HG03064 (cell line): ENCODE data around the gene EDC3.
"Not testable (repeated sequence)": the region's sequence is repeated elsewhere in the genome, so short reads cannot be mapped to it uniquely, and the experiment has no call there.

ENCODE experiments used
- ATAC-seq: cut with Tn5 transposase; IDR thresholded peaks from one replicate; pipeline ENCODE4 v1.9.1; 2021; ENCODE audit warnings: low read depth; ENCODE audit not compliant: unreplicated experiment

Gene EDC3

DNA sequence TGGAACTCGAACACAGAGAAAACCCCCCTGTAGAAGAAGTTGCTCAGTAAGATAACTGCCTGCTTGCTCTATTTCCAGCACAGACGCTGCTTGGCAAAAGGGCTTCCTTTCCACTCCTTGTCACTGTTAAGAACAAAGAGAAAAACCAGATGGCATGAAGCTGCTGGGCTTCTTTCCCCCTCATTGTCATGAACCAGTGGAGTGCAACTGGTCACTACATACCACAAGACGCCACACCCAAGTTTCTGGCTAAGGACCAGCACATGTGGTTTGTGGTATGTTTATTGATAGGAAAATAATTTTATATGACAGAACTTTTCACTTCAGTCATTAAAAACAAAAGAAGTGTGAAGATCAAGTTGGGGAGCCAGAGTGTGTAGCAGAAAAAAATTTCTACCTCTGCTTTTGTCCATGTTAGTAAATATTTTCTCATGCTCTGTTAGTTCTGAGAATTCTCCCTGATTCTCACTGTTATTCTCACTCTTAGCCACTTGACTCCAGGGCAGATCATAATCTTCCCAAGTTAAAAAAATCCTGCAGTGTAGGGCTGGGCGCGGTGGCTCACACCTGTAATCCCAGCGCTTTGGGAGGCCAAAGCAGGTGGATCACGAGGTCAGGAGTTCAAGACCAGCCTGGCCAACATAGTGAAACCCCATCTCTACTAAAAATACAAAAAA lies 42.3 kb downstream of the EDC3 start:
- ATAC-seq, result no peak

DNA sequence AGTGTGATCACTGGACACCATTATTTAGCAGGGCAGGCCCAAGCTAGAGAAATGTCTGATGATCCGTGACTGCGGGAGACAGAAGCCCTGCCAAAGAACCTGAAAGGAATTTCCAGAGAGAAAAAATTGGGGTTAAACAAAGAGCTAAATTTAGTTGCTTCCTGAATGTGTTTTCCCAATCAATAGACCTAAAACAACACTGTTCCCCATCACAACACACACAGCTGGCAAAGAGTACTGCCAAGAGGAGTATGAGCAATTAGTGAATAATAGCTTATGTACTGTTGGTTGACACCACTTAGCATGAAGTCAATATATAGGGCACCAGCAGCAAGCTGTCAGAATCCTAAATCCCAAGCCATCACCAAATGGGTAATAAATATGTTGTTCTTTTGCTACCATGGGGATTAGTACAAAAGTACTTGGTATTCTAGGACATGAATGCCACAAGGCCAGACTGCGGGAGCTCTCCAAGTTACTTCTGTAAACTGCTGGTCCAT lies 44.5 kb downstream of the EDC3 start:
- ATAC-seq, result no peak

DNA sequence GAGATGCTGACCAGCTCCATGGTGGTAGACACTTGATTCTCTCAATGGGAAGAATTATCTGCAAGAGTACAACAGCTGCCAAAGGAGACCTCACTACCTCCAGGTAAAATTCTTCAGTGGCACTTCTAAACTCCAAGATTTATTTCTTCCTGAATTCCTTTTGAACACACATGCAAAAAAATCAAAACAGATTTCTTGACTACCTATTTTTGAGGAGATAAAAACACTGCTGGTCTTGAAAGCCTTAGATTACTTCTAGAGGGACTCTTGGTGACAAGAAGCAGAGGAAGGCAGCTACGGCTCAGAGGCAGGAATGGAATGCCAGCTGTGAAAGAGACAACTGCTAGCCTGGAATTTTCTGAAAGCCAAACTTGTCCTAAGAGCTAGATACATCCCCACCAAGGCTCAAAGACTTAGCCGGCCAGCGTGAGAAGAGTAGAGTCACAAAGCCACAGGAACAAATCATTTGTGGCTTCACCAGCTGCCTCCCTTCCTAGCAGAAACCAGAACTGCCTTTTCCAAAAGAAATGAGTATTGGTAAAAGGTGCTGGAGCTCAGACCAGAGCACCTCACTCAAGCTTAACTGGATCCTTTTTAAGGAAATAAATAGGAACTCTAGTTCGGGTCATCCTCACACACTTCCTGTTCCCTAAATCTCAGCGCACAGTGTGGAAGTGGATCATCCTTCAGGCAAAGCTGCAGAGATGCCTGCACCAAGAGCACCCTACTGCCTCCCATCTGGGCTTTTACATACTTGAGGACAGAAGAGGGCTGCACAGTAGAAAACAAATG lies 47.6 kb downstream of the EDC3 start:
- no peak for ATAC-seq

DNA sequence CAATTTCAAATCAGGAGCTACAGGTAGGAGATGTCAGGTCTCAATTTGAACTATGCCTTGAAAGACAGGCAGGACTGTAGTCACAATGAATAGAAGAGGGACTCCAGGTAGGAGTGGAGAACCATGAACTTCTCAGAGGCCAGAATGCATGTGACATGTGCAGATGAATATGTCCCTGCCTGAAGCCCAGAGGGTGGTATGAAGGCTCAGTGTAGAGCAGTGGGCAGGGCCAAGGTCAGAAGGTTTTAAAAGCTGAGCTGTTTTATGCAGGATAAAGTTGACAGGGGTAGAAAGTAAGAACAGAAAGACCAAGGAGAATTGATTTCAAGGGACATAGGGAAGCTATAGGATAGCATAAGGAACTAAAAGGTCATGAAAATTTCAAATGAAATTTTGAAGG lies 49.3 kb downstream of the EDC3 start:
- ATAC-seq, result no peak

DNA sequence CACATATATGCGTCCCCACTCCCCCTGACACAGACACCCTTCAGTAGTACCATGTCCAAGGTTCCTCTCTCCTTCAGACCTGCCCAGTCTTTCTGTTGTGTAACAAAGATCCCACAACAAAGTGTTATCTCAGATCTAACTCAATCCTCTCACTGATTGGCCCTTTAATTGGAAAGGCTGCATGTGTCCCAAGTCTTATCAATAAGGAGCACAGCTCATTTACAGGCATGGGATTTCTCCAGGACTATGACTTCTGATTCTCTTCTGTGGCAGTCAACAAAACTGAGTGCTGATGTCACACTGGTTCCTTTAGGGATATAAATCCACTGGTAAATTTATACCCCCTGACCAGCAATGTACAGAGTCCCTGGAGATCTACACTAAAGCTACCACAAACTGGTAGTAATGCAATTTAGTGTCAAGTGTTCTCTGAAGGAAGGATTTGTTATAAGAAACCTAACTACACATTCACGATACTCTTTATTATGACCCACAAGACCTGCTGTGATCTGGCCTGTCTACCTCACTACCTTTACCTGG lies 52.1 kb downstream of the EDC3 start:
- ATAC-seq, result no peak

DNA sequence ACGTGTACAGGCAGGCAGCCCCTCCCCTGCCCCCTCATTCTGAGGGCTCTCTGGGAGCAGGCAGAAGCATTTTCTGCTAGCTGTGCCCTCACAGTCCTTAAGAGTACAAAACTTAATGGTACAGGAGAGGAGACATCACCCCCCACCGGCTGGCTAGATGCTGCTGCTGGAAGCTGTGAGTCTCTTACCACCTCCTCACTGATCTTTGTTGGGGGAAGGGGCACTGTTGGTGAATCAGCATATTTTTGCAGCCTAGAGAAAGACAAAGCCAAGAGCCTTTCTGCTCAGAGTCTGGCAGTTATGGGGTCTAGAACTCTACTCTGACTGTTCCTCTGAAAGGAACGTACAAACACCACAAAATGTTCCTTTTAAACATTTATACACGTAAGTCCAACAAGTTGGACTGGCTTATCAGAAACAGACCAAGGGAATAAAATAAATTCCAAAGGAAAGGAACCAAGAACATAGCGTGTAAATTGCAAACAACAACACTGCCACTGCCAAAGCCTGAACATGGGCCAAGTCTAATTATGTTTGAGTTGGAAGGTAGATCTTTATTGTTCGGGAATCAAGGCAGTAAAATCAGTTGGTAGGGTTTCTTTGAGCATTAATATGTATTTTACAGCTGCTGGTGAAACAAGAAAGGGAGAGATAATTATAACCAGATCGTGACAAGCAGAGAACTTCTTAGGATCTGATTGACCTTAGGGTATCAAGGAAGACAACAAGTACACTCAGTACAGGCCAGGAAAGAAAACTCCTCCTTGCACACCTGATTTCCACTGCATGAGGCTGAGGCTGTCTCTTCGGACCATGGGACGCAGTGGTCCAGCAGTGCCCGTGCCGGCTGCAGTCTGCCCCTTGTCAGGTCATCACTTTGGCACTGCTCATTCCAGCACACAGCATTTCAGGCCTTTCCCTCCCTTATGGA lies 52.8 kb downstream of the EDC3 start:
- no peak for ATAC-seq

DNA sequence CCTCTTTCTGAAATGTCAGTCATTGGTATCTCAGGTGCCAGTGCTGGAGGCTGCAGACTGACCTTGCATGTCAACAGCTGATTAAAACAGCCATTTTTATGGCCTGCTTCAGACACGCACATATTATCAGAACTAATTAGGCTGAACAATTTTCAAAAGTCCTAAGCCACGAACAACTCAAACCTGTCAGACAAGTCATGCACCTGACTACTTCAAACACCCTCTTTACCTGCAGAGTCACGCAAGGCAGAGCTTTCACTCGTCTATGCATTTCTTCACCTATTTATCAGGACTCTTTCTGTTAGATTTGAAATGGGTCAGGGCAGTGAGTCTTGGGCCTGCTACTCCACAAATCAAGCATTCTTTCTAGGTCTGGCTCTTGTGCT lies 53.5 kb downstream of the EDC3 start:
- ATAC-seq, result no peak

DNA sequence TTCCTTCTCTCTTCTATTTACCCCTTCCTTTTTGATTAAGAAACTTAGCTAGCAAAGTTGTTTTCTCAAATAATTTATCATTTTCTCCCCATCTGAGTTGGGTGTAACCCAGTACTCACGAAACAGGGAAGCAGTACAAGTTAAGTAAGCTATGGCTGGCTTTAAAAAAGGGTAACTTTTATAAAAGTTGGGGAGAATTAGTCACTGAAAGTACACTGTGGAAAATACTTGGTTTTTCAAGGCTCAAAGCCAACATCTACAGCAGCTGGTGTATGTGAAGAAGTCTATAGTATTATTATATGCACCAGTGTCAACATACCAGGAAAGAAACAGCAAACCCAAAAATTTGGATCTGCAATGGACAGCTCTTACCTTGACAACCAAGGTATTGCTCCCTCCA lies 54.7 kb downstream of the EDC3 start:
- no peak for ATAC-seq

DNA sequence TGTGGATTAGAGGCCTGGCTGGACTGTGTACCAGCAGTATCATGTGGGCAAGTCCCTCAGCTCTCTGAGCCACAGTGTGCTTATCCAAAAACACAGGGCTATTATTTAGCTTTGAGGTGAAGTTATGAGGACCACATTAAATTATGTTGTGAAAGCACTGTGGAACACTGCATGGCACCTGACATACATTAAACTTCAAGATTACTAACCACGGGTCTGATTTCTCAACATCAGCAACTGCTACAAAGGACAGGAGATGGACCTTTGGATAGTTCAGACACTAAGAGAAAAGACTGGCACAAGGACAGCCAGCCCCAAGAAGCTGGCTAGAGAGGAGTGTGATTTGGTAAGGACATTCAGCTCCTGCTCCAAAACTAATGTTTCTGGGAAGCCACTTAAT lies 58.8 kb downstream of the EDC3 start:
- ATAC-seq, result no peak

DNA sequence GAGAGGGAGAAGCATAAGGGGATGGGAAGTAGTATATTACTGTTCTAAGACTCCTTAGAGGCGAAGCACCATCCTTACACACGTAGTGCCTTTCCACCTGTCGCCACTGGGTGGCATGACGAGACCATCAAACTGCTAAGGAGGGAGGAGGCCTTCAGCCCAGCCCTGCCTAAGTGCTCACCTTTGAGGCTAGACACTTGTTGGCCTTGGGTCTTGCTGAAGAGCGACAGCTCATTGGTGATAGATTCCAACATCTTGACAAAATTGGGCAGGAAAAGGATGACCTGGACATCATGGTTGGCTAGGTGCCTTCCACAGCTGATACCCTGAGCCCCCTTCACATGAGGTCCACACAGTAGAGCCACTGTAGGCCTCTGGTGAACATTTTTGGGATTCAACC lies 60.6 kb downstream of the EDC3 start:
- ATAC-seq, result no peak

DNA sequence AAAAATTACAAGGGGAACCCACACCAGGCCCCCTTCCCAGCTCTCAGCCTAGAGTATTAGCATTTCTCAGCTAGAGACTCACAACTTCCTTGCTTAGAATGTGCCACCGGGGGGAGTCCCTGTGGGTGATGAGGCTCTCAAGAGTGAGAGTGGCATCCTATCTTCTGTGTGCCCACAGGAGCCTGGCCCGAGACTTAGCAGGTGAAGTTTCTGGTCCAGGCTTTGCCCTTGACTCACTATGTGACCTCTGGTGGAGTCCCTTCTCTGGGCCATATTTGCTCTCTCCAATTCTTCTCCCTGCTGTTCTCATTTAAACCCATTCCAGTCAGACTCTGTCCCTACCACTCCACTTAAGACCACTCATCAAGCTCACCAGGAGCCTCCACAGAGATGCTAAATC lies 62.0 kb downstream of the EDC3 start:
- no peak for ATAC-seq

DNA sequence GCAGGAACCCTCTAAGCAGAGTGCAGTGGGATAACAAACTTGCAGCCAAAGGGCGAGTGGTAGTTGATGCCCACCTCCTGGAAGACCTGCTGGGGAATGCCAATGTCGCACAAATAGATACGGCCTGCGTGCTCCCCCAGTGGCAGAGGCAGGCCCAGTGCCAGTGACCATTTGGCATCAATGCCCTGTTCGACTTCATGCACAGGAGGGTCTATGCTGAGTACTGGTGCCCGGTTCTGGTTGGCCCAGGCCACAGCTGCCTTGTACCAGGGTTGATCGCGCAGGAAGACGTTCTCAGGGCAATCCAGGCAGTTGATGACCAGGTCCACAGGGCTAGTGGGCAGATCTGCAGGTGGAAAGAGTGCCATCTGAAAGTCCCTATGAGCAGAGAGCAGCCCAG lies 63.2 kb downstream of the EDC3 start:
- ATAC-seq, result no peak

DNA sequence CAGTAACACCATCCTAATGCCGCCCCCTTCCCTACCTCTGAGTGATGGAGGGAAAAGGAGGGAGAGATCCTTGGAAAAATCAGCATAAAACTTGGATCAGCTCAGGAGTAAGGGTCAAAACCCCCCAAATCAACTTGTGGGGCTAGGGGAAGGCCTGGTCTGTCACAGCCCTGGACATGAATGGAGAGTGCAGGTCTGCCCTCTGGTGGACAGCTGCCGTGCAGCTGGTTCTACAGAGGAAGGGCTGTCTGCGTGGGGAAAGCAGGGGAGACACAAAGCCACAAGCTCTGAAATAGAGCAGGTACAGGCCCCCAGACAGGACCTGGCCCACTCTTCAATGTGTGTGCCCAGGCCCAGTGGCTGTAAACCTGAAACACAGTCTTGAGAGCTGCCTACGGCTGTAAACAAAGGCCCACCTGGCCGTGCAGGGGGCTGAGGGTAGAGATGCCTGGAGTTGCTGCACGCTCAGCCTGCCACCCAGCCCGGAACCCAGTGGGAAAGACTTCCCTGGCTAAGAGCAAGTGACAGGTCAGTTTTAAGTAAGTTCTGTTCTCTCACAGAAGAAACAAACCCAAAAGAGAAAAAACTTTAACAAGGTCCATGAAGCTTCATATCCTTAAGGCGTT lies 63.8 kb downstream of the EDC3 start:
- ATAC-seq, result no peak

DNA sequence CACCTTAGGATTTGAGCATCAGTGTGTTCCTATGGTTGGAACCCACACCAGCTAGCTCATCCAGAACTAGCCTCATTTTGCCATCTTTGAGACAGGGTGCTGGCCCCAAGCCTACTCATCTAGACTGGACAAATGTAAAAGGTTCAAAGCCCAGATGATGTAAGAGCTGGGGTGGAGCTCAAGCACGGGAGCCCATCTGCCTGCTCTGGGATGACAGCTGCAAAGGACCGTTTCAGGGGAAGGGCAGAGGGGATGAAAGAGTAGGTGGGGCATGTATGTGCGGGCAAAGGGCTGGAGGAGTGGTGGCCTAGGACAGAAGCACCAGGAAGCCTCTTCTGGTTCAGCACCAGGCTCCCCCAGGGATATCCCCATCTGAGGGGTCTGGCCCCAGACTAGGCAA lies 64.4 kb downstream of the EDC3 start:
- ATAC-seq, result no peak

DNA sequence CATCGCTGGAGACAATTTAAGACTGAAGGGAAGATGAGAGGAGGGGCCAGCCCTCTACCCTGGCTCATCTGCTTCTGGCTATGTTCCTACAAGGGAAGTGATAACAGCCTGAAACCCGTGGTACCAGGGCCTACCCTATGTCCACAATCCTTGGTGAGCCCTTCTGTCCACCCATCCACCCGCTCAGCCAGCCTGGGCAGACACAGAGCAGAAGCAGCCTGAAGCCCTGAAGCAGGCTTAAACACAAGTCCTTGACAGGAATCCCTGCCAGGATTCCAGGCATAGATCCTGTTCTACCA lies 64.8 kb downstream of the EDC3 start:
- no peak for ATAC-seq

DNA sequence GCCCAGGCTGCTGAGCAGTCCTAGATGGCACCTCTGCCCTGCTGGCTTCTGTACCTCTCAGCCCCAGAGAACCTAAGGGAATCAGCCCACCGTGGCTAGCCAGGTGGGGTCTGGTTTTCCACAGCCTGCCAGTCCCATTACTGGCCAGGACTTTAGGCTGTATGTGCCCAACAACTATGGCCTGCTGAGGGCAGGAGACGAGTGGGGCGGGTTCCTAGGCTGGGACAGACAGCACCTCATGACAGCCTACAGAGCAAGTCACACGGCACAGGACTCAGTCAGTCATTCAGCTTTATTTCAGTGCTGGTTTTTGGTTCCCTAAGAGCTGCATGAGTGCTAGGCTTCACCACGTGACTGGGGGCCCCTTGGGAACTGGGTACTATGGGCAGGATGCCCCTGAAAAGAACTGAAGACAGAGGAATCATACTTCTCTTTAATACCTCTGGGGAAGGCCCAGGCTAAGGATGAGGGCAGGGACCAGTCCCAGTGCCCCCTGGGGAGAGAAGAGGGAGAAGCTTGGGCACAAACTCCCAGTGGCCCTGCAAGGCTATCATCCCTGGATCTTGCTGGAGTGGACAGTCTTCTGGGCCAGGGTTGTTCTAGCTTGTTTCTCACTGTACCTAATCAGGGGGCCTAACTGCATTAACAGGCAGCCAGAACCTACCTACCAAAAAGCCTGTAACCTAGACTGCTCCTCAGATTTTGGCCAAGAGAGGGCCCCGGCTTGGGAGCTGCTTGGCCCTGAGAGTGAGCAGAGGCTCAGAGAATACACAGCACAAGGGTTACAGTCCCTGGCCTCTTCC lies 65.3 kb downstream of the EDC3 start:
- ATAC-seq, result no peak

DNA sequence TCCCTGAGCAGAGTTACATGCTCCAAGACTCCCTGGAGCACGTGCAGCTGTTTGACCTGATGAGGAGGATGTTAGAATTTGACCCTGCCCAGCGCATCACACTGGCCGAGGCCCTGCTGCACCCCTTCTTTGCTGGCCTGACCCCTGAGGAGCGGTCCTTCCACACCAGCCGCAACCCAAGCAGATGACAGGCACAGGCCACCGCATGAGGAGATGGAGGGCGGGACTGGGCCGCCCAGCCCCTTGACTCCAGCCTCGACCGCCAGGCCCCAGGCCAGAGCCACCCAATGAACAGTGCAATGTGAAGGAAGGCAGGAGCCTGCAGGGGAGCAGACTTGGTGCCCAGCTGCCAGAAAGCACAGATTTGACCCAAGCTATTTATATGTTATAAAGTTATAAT lies 66.1 kb downstream of the EDC3 start:
- ATAC-seq, result not testable (repeated sequence)

DNA sequence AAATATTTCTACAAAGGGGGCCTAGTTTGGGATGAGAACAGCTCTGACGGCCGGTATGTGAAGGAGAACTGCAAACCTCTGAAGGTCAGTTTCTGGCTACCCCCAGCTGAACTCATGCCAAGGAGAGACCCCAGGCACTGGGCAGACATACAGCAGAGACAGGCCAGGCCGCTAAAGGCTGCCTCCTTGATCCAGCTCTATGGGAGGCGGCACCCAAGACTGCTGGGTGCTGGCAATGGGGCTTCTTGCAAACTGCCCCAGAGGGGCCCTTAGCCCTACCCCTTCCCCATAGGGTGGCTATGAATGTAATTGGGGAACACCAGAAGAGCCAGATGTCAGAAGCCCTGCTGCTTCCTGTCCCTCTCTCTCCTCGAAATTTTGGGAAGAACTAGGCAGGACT lies 66.9 kb downstream of the EDC3 start:
- no peak for ATAC-seq

DNA sequence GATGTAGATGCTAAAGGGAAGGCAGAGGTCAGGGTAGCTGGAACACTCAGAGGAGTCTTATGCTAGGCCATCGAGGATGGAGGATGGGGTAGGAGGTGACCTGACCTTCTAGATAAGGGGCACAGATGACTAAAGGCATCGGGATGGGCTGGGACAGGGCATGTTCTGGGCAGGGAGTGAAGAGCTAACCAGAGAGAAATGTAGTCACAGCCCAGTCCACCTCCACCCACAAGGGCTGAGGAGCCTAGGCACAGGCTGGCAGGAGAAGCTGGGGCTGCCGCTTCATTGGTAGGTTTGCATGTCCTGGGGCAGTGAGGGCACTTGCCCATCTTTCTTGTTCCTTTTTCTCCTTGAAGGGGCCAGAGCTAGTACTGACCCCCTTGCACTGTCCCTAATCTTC lies 67.6 kb downstream of the EDC3 start:
- ATAC-seq, result no peak

DNA sequence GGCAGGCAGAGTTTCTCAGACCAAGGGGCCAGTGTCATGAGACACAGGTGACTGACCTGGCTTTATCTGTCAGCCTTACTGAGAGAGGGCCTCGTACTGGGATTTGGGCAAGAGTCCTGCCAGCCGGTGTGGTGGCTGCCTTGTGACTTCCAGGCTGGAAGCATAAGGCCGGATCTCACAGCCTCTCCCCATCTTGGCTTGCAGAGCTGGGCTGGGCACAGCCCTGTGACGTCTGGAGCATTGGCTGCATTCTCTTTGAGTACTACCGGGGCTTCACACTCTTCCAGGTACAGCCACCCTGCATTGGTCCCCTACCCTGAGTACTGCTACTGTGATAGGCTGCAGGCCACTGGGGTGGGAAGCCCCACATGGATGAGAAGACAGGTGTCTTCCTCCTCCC lies 68.1 kb downstream of the EDC3 start:
- ATAC-seq, result no peak
